KOPT-K1 (cell line): Measurements from ENCODE around the gene MPC2.

Source experiments
- H3K27ac ChIP-seq: fragments of 200-600 bp; sonication (generic); 2 replicates; pipeline ENCODE4 v1.5.1; 2016; ENCODE audit warnings: antibody characterized with exemption, mild to moderate bottlenecking, low read depth, low read length; ENCODE audit not compliant: poor library complexity, severe bottlenecking
- H3K36me3 ChIP-seq: fragments of 200-600 bp; sonication (generic); 2 replicates; pipeline ENCODE4 v1.5.1; 2017; ENCODE audit warnings: antibody characterized with exemption, mild to moderate bottlenecking, low read length, moderate library complexity; ENCODE audit not compliant: insufficient read depth
- H3K9me3 ChIP-seq: fragments of 200-600 bp; sonication (generic); 2 replicates; pipeline ENCODE4 v1.5.1; 2017; ENCODE audit warnings: antibody characterized with exemption, low read length, mild to moderate bottlenecking; ENCODE audit not compliant: insufficient read depth, poor library complexity, severe bottlenecking

The MPC2 gene

DNA sequence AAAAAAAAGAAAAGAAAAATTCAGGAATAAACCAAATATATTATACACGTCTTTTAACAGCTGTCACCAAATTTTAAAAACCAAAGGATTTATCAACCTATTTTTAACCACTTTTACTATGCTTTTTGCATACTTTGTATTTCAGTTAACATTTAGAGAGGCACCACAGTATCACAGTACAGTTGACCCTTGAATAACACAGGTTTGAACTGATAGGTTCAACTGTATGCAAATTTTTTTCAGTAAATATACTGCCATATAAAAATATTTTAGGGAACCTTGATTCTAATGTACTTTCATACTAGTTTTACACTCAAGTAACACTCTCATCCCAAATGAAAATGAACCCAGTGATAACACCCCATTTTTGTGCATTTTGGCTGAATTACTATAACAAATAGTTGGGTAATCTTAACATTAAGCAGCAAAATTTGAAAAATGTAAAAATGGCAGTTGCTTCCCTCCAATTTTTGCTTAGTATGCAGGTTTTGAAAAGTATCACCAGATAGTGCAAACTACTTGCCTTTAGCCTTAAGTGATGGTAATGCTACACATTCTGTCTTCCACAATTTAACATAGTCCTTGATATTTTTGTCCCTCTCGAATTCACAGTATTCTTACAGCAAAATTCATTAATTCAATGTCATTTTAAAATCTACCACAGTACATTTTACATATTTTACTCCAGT, 12.2 kb downstream of the MPC2 start:
- no peak overlapping the region for H3K27ac ChIP-seq
- H3K36me3 ChIP-seq, result peaks cover 13% of the 10 kb centered on the region
- H3K9me3 ChIP-seq, result no peaks in the 10 kb centered on the region

DNA sequence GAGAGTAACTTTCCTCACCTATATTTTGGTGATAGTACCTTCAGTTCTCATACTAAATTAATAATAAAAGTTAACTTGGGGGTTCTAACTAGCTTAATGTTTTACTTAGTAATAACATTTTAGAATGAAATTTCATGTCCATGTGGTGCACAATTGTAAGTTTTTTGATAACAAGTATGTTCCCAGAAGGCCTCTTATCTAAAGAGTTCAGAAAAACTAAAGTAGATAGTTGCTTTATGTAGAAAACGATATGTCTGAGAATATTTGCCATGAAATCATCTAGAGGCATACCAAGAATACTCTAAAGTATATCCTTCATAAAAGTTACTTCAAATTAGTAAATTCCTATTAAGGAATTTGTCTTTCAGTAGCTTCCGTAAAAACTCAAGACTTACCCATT, 12.8 kb downstream of the MPC2 start:
- H3K27ac ChIP-seq, result no peak overlapping the region
- H3K36me3 ChIP-seq, result peaks cover 15% of the 10 kb centered on the region

GRCh38 chr1:167923324-167924056, 13.4 kb downstream of the MPC2 start:
- no peaks in the 10 kb centered on the region for H3K9me3 ChIP-seq

More for the DNA sequence above, 12.8 kb downstream of the MPC2 start:
- no peaks in the 10 kb centered on the region for H3K9me3 ChIP-seq

DNA sequence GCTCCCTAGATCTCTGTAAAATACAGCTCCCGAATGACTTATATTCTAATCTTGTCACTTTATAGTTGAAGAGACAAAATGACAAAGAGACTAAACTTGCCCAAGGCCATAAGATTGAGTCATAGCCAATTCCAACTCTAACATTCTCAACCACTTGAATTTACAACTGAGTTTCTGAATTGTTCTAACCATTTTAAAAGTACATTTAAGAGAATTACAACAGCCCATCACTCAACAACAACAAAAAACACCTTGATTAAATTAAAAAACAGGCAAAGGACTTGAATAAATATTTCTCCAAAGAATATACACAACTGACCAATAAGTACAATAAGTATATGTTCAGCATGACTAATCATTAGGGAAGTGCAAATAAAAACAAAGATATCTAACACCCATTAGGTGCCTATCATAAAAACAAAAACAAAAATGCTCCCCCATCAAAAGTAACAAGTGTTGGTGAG, 14.2 kb downstream of the MPC2 start:
- no peak overlapping the region for H3K27ac ChIP-seq
- peaks cover 22% of the 10 kb centered on the region for H3K36me3 ChIP-seq
- no peaks in the 10 kb centered on the region for H3K9me3 ChIP-seq

More at GRCh38 chr1:167923324-167924056, 13.4 kb downstream of the MPC2 start:
- H3K36me3 ChIP-seq, result peaks cover 15% of the 10 kb centered on the region
- H3K27ac ChIP-seq, result no peak overlapping the region

DNA sequence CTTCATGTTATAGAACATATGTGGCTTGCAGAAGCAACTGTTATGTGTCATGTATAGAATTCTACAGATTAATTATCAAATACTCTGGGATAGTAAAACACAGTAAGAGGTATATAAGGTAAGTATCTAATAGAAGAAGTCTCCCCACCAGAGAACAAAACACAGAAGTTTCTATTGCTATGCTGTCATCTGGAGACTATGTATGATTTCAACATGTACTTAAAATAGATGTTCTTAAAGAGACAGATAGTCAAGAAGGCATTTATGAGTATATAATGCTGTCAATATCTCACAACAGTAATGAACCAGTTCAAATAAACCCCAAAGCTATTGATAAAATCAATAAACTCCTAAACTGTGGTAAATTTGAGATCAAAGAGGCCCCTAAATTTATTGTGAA, 14.8 kb downstream of the MPC2 start:
- H3K36me3 ChIP-seq, result peaks cover 29% of the 10 kb centered on the region
- no peaks in the 10 kb centered on the region for H3K9me3 ChIP-seq
- no peak overlapping the region for H3K27ac ChIP-seq

DNA sequence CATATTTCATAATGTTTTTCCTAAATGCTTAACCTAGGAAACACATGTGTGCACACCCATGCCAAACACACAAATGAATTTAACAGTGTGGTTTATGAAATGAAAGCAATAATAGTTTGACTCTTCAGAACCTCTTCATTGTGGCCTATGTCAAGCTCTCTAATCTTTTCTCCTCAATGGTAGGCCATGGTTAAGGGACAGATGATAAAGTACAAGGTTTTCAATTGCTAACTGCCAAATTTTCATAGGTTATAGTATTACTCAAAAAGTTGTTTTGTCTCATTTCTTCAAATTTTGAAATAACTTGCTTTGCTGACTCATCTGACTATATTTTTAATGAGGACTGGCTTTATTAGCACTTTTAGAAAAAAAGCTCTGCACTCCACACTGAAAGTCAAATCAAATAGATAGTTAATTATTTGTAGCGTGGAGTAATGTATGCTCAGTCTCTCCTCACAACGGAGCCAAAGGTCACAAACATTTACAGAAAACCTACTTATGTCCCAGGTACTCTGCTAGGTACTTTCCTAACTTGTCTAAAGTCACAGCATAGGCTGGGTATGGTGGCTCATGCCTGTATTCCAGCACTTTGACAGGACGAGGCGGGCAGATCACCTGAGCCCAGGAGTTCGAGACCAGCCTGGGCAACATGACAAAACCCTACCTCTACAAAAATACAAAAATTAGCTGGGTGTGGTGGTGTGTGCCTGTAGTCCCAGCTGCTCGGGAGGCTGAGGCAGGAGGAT, 19.9 kb downstream of the MPC2 start:
- peaks cover 43% of the 10 kb centered on the region for H3K36me3 ChIP-seq
- H3K27ac ChIP-seq, result no peak overlapping the region
- H3K9me3 ChIP-seq, result no peaks in the 10 kb centered on the region

- H3K27ac ChIP-seq, result no peak overlapping the region
- H3K36me3 ChIP-seq, result peaks cover 43% of the 10 kb centered on the region
- H3K9me3 ChIP-seq, result peaks cover under 1% of the 10 kb centered on the region
Measured at GRCh38 chr1:167915569-167915968, 21.3 kb downstream of the MPC2 start.

DNA sequence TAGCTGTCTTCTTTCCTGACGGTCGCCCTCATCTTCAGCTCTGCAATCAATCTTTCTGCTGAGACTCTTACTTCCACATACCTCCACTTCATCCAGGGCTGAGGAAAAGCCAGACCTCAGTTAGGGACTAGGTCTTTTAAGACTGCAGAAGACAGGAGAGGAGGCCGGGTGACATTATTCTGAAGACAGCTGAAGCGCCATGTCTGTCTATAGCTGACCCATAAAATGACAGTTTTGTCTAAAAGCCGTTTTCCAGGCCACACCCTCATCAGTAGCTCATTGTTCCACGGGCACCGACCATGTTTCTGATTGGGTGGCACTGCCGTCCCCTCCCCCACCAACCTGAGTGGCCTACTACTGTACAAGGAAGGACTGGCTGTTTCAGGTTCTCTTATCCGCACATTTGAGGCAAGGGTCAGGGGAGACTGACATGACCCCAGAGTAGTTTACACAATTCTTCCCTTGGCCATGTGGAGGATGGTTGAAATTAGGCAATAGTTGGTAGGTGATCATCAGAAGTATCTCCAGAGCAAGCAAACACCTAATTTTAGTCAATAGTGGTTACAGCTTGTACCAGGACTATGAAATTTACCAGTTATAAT, 22.9 kb downstream of the MPC2 start, which contains the start of gene ADCY10:
ADCY10 (minus strand) TSS at position 240 of the 602 bp plus-strand sequence. CDS start 8,994 bp downstream, outside the sequence.
- Histone ChIP-seq H3K36me3 (peaks cover 40% of the 10 kb centered on the region), H3K9me3 (peaks cover 17% of the 10 kb centered on the region), H3K27ac (no peak within 1 kb of the TSS)

- Histone ChIP-seq H3K9me3 (peaks cover 20% of the 10 kb centered on the region), H3K36me3 (peaks cover 29% of the 10 kb centered on the region), H3K27ac (no peak overlapping the region)
Measured at GRCh38 chr1:167912294-167912693, 24.6 kb downstream of the MPC2 start.

DNA sequence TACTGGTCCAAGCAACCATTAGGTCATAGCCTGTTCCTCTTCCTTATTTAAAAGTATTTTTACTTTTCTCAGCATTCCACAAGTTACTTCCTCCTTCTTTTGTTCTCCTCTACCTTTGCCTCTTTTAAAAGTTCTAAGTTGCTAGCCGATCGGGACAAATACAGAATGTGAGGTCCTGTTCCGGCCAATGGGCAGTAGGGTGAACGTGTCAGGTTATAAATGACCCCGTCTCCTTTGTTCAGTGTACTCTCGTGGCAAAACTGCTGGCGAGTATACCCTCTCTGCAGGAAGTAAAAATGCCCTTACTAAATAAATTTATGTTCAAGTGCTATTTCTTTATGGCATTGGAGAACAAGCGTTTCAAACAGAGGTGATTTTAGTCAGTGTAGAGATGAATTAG, 25.5 kb downstream of the MPC2 start:
- Histone ChIP-seq H3K9me3 (peaks cover 20% of the 10 kb centered on the region), H3K27ac (no peak overlapping the region), H3K36me3 (peaks cover 20% of the 10 kb centered on the region)

GRCh38 chr1:167910530-167910929, 26.3 kb downstream of the MPC2 start:
- Histone ChIP-seq H3K27ac (no peak overlapping the region), H3K36me3 (peaks cover 11% of the 10 kb centered on the region; the same call in 1 of the 2 replicates), H3K9me3 (peaks cover 20% of the 10 kb centered on the region)

DNA sequence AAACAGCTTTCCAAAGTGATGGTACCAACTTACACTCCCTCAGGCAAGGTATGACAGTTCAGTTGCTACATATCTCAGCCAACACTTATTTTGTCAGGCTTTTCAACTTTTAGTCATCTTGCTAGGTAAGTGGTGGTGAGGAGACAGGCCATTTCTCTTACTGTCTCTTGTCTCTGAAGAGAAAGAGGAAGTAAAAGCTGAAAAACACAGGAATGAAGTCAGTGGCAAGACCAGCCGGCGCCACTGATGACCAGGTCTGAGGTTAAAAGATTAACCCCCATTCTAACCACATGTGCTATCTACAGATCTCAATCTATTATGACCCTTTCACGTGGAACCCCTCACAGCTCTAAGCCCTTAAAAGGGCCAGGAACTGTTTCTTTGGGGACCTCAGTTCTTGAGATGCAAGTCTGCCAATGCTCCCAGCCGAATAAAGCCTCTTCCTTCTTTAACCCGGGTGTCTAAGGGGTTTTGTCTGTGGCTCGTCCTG, 27.1 kb downstream of the MPC2 start:
- peaks cover 20% of the 10 kb centered on the region for H3K9me3 ChIP-seq
- no peak overlapping the region for H3K27ac ChIP-seq
- peaks cover 8% of the 10 kb centered on the region; the same call in 1 of the 2 replicates for H3K36me3 ChIP-seq

DNA sequence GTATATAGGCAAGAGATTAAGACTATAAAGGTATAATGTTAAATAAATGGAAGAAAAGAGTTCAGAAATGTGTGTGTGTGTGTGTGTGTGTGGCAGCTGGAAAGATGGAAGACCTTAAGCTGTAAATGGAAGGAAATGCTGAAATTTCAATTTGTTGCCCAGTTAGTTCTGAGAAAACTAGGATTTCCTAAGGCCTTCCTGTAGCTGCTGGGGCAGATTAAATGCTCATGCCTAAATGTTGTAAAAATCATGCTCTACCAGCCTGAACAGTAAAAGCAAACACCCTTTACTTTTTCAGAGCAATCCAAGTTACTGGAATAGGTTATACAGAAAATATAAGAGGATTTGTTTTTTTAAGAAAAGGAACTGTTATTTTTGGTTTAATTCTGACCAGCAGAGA, 31.2 kb downstream of the MPC2 start:
- Histone ChIP-seq H3K27ac (no peak overlapping the region), H3K9me3 (peaks cover 20% of the 10 kb centered on the region), H3K36me3 (no peaks in the 10 kb centered on the region)

GRCh38 chr1:167905182-167905581, 31.7 kb downstream of the MPC2 start:
- peaks cover 15% of the 10 kb centered on the region for H3K9me3 ChIP-seq
- no peaks in the 10 kb centered on the region for H3K36me3 ChIP-seq
- no peak overlapping the region for H3K27ac ChIP-seq
